K562 (cell line): ENCODE data around the gene PHACTR3. TPM values are rescaled to one million over a fixed set of nuclear protein-coding genes. Genes with fewer than 3 reads are reported as not detected.

Experiments used
- ATAC-seq: fragments of 200-7000 bp; cut with Tn5 transposase; 3 replicates; pipeline ENCODE4 v1.9.1; 2020; ENCODE audit warnings: moderate library complexity
- BruUV-seq: library from RNA; stranded (reverse); fragments of 400-500 nt; replicated peaks from 2 replicates; lab custom pipeline; 2021; lab: Mats Ljungman, UMichigan
- CTCF ChIA-PET: fragments of 300-600 bp; formaldehyde crosslinking; extraction: SDS; loops from one replicate; lab custom pipeline; 2021; ENCODE audit warnings: low intra/inter-chr PET ratio; lab: Yijun Ruan, JAX
- POLR2A ChIA-PET: fragments of 300-600, 350-650 bp; sonication (Branson Sonifier 250); formaldehyde crosslinking; extraction: SDS; loops from one replicate; lab custom pipeline; 2021; ENCODE audit warnings: antibody characterized with exemption, inconsistent platforms; lab: Yijun Ruan, JAX
- DNase-seq, 4 experiments: peaks; one replicate each; pipeline versions ENCODE4 v3.0.0 to v3.0.0-alpha.2; 2011 to 2018; ENCODE audit warnings: low spot score in 3 of 4, mixed read lengths in 3 of 4; ENCODE audit errors: extremely low read depth in 1 of 4
- FAIRE-seq: peaks from 2 replicates; lab custom pipeline; 2011; peaks lifted over from hg19 to GRCh38; lab: Jason Lieb, UNC
- H2AFZ ChIP-seq: 2 replicates; pipeline ENCODE4 v1.6.0; 2011; ENCODE audit warnings: low read depth, low read length, control low read depth, inconsistent platforms
- H3K27ac ChIP-seq: fragments of 200-600 bp; 3 replicates; pipeline ENCODE4 v1.8.0; 2011; ENCODE audit warnings: low read depth, mild to moderate bottlenecking, control low read depth, inconsistent platforms, low read length, moderate library complexity, mixed read lengths; ENCODE audit errors: extremely low read depth
- H3K27me3 ChIP-seq, 2 experiments: fragments of 300-600 bp in 1 of 2; 2 replicates in 1 of 2; 3 replicates in 1 of 2; pipeline versions ENCODE4 v1.6.0 to v1.8.0; 2011; ENCODE audit warnings: inconsistent platforms in 2 of 2, low read length in 2 of 2, mild to moderate bottlenecking in 1 of 2, mixed read lengths in 1 of 2, moderate library complexity in 1 of 2; ENCODE audit not compliant: control insufficient read depth in 2 of 2, insufficient read depth in 2 of 2
- H3K36me3 ChIP-seq: fragments of 300-600 bp; 3 replicates; pipeline ENCODE4 v1.8.0; 2011; ENCODE audit warnings: mild to moderate bottlenecking, low read length, inconsistent platforms; ENCODE audit not compliant: control insufficient read depth, insufficient read depth
- H3K4me1 ChIP-seq, 2 experiments: fragments of 200-600 bp in 1 of 2; replicated peaks in 1 of 2; 2 replicates in 1 of 2; 3 replicates in 1 of 2; pipeline versions ENCODE4 v1.5.1 to v1.8.0; 2011; ENCODE audit warnings: inconsistent platforms in 2 of 2, low read length in 2 of 2, mild to moderate bottlenecking in 1 of 2, mixed read lengths in 1 of 2, moderate library complexity in 1 of 2; ENCODE audit not compliant: control insufficient read depth in 2 of 2, insufficient read depth in 2 of 2
- H3K4me2 ChIP-seq: 2 replicates; pipeline ENCODE4 v1.6.1; 2011; ENCODE audit warnings: low read length, control low read depth, inconsistent platforms, mixed read lengths; ENCODE audit not compliant: insufficient read depth
- H3K4me3 ChIP-seq: fragments of 200-600 bp; sonication (generic), shearing (Covaris generic); 2 replicates; pipeline ENCODE4 v1.5.1; 2016; ENCODE audit warnings: control low read depth, inconsistent platforms
- H3K79me2 ChIP-seq: fragments of 200-600 bp; 3 replicates; pipeline ENCODE4 v1.8.0; 2011; ENCODE audit warnings: low read length, inconsistent platforms; ENCODE audit not compliant: control insufficient read depth, insufficient read depth
- H3K9ac ChIP-seq, 2 experiments: 2 replicates each; pipeline versions ENCODE4 v1.6.0 to v1.6.1; 2011; ENCODE audit warnings: low read depth in 2 of 2, low read length in 2 of 2, control low read depth in 1 of 2, inconsistent platforms in 1 of 2, mild to moderate bottlenecking in 1 of 2, mixed read lengths in 1 of 2; ENCODE audit not compliant: insufficient read depth in 1 of 2
- H3K9me1 ChIP-seq: one replicate; pipeline ENCODE4 v1.6.0; 2011; ENCODE audit warnings: inconsistent platforms, mild to moderate bottlenecking, low read length, moderate library complexity; ENCODE audit not compliant: control insufficient read depth, insufficient read depth
- H3K9me3 ChIP-seq: replicated peaks from 2 replicates; pipeline ENCODE4 v1.5.1; 2011; ENCODE audit warnings: low read depth, low read length, inconsistent platforms; ENCODE audit not compliant: control insufficient read depth, insufficient read depth
- H4K20me1 ChIP-seq: replicated peaks from 2 replicates; pipeline ENCODE4 v1.6.1; 2011; ENCODE audit warnings: low read length, inconsistent platforms, mixed read lengths; ENCODE audit not compliant: control insufficient read depth, insufficient read depth
- ESRRA ChIP-seq: fragments of 450-650 bp; IDR thresholded peaks from 2 replicates; pipeline ENCODE4 v1.6.1; 2014; ENCODE audit warnings: low read depth, mild to moderate bottlenecking, moderate library complexity, borderline replicate concordance
- FUS ChIP-seq: fragments of 200-400 bp; formaldehyde crosslinking; optimal IDR thresholded peaks from 2 replicates; pipeline ENCODE3; 2017; ENCODE audit warnings: low read depth, low read length
- MAFG ChIP-seq: fragments of 450-650 bp; conservative IDR thresholded peaks from 2 replicates; pipeline ENCODE4 v1.6.1; 2016; ENCODE audit warnings: missing genetic modification characterization, missing compliant biosample characterization
- TAF15 ChIP-seq: fragments of 200-400 bp; formaldehyde crosslinking; IDR thresholded peaks from 2 replicates; pipeline ENCODE4 v1.6.1; 2017; ENCODE audit warnings: mild to moderate bottlenecking, low read depth, low read length, moderate library complexity
- ZFPM2 ChIP-seq: fragments of 250-450 bp; sonication (Bioruptor Pico); IDR thresholded peaks from 2 replicates; pipeline ENCODE4 v1.5.1; 2022; ENCODE audit warnings: mild to moderate bottlenecking
- WGBS: fragments of 100-300 bp; shearing (Covaris generic); methylation state at CpG from one replicate; pipeline ENCODE4 v1.1.6; 2016; ENCODE audit warnings: low coverage, mixed read lengths; ENCODE audit not compliant: insufficient coverage; ENCODE audit errors: missing lambda C conversion rate; 5-methylcytosine and 5-hydroxymethylcytosine counted together
- in situ Hi-C: fragments of 300-500 bp; cut with MboI; formaldehyde crosslinking; loops from 4 replicates; pipeline ENCODE4 v1.15.0; 2018; ENCODE audit warnings: inconsistent platforms, mixed read lengths
- intact Hi-C: fragments of 100-400 bp; cut with micrococcal nuclease; formaldehyde crosslinking; loops from 2 replicates; pipeline ENCODE4 v1.14.2; 2022
- polyA plus RNA-seq, 8 experiments: library from polyadenylated mRNA; depleted of rRNA in 4 of 8; stranded (reverse) in 5 of 8; unstranded in 3 of 8; fragments of >200 nt; fragmentation: Nextera tagmentation in 2 of 8; fragmentation: Illumina TruSeq in 1 of 8; extraction: Ambion mirVana in 2 of 8; extraction: Trizol in 1 of 8; gene quantifications; 2 replicates each; pipeline versions ENCODE4 v1.2.1 to v1.2.3, GENCODE V29; 2011 to 2014; ENCODE audit warnings: inconsistent platforms in 1 of 8, missing spikeins in 1 of 8
- total RNA-seq, 7 experiments: library from RNA; depleted of rRNA in 6 of 7; stranded (reverse); fragments of >200 nt in 6 of 7; fragmentation: Illumina TruSeq in 2 of 7; extraction: Trizol in 2 of 7; gene quantifications; 2 replicates each; pipeline versions ENCODE4 v1.2.1 to v1.2.3, GENCODE V29; 2011 to 2021; ENCODE audit warnings: low replicate concordance in 1 of 7

Gene PHACTR3
- total and polyA plus RNA-seq, 9 of the 15 experiments (the other 6 are each of a cell fraction or from before 2014, with no cell fraction given): not detected

DNA sequence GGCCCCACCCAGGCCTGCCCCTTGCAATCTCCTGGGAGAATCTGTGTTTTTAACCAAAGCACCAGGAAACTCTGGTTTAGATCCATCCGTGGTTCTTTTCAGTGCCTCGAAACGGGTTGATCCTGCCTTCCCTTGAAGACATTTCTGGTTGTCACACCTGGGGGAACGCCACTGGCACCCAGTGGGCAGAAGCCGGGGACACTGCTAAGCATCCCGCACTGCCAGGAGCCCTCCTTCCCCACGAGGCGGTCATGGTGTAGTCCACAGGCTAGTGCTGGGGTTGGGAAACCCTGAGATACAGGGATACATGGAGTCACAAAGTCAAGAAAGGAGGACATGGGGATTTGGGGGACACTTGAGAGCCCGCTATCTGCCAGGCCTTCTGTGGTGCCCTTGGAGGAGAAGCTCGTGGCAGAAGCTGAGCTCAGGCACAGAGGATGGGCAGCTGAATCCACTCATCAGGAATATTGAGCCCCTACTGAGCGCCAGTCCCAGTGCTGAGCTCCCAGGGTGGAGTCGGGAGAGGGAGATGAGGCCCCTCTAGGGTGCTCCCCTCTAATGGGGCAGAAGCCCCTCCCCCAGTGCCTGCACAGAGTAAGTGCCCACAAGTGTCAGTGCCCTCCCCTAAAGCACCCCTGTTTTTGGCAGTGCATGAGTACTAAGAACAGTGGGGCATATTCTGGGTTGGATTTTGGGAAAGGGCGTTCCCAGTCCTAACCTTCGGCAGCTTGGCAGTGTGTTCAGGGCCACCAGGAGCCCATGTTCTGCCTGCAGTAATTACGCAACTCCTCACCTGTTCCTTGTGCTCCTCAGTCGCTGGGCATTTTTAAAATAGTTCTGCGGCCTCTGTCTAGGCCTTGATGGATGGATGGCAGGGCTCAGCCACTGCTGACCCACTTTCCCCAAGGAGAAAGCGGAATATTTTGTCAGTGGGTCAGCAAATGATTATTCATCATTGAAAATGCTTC is 25.6 kb upstream of the PHACTR3 start:
- intact Hi-C loops: no loop called here
- Histone ChIP-seq H3K4me2 (no peak overlapping the region), H3K4me1 (peaks cover 0 to 4% of the 10 kb centered on the region in 2 experiments; a peak in 1 of 5 replicates), H3K4me3 (no peak overlapping the region), H3K36me3 (no peaks in the 10 kb centered on the region), H3K27me3 (peaks cover 8 to 59% of the 10 kb centered on the region in 2 experiments; a peak in 3 of 5 replicates), H2AFZ (no peak overlapping the region), H3K79me2 (no peaks in the 10 kb centered on the region), H3K9me3 (no peaks in the 10 kb centered on the region), H3K9ac (no peak overlapping the region), H3K27ac (no peak overlapping the region), H4K20me1 (no peaks in the 10 kb centered on the region; the same call in 1 of the 2 replicates), H3K9me1 (no peaks in the 10 kb centered on the region)
- FAIRE-seq (no peak), ATAC-seq (no peak), DNase-seq (no peak)
- POLR2A ChIA-PET: interaction anchor here (0.6 kb wide), 1 partner anchor 478 kb away, joined by 3 read pairs; no protein-coding TSS in a partner anchor
- CTCF ChIA-PET: no interaction called here
- TF ChIP-seq TAF15: no peak
- no peak for TF ChIP-seq ESRRA
- no peak for TF ChIP-seq ZFPM2 (CRISPR knock-in tag)
- TF ChIP-seq MAFG (tag): no peak
- no peak for TF ChIP-seq FUS
- no TSS peak for BruUV-seq
- in situ Hi-C loops: no loop called here
- WGBS: 2% methylated on average over 17 of the region's 18 CpGs
